Stimulated activated CD4-positive, alpha-beta T cell treated with anti-CD3 and anti-CD28 coated beads, Interleukin-2, amount 100 ng/mL, for 48 hours (primary cell): ENCODE results near the gene EBLN2.

ENCODE experiments used
- DNase-seq, 2 donors: peaks; one replicate each; pipeline ENCODE4 v3.0.0-alpha.2; 2020

Gene EBLN2

GRCh38 chr3:73108750-73109149 is 47.3 kb downstream of the EBLN2 start:
- no peak for DNase-seq

- no peak for DNase-seq
Measured at GRCh38 chr3:73110530-73110929, 49.1 kb downstream of the EBLN2 start.
